KBM-7 (cell line): ENCODE data around the gene GRID2.

ENCODE experiments used
- DNase-seq: peaks from one replicate; pipeline ENCODE4 v3.0.0-alpha.2; 2015
- in situ Hi-C: fragments of 300-500 bp; cut with MboI; formaldehyde crosslinking; loops from 2 replicates; pipeline ENCODE4 v1.14.3; 2020; ENCODE audit warnings: low sequenced_read_pairs, low pct_unique_long_range_greater_than_20kb, mixed read lengths

Gene GRID2

GRCh38 chr4:92634882-92635281, 331.1 kb downstream of the GRID2 start:
- DNase-seq: no peak
- in situ Hi-C loops: no loop called here

DNA sequence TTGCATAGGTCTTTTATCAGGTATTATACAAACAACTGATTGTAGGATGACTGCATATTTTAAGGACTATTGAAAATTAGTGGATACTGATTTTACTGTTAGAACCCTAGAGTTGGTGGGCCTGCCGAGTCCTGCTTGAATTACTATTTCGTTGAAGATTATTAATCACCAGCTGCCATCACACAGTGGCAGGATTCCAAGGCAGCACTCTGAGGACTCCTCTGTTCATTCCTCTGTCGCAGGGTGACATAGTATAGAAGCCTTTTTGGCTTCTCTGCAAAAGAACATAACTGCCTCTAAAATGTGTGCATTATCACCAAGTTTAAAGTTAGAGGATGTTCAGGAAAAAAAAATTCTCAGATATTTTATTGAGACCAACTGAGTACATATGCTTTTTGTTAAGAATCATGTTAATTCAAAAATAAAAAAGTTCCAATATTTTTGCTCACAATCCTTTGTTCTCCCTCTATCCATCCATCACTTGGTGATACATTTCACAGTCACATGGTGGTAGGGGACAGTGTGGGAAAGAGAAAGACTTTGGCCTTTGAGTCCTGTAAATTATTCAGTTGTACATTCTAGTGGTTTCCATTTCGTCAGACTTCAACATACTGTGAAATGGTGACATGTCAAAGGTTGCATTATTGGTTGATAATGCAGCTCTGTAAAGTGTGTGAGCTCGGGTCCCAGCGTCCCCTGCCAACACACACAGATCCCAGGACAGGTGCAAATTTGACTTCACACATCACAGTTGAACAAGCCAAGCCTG, 332.5 kb downstream of the GRID2 start:
- DNase-seq: no peak
- in situ Hi-C loops: no loop called here

- in situ Hi-C loops: no loop called here
- no peak for DNase-seq
Measured at GRCh38 chr4:92641409-92641808, 337.6 kb downstream of the GRID2 start.

DNA sequence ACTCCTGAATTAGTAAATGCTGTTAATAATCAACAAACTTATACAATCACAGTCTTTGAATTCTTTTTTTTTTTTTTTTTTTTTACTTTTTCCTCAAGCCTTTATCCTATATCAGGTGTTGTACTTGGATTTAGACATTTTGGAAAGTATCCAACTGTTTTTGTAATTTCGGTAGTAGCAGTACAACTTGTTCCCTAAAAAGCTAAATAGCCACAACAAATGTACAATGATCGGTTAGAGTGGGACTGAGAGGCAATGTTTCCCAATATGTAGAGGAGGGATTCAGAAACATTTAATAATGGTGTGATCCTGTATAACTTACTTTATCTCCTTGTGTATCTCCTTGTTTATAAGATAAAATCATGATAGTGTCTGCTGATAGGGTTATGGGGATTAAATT, 343.1 kb downstream of the GRID2 start:
- no peak for DNase-seq
- in situ Hi-C loops: no loop called here

DNA sequence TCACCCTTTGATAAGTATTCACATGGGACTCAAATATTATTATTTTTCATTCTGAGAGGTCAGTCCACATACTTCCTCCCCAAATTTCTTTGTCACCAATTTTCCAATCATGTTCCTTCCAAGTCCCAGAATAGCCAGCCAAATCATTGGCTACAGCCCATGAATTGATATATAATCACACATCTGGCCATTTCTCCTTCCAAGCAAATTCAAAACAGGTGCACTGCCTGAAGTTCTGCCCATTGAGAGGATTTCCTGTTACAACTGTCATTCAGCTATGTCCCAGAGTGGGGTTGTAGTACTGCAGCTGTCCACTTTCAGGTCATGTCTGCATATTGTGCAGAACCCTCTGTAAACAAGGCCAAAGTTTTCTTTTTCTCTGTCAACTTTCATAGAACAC, 347.8 kb downstream of the GRID2 start:
- in situ Hi-C loops: no loop called here
- DNase-seq: no peak

- in situ Hi-C loops: no loop called here
- no peak for DNase-seq
Measured at GRCh38 chr4:92654084-92654483, 350.3 kb downstream of the GRID2 start.

DNA sequence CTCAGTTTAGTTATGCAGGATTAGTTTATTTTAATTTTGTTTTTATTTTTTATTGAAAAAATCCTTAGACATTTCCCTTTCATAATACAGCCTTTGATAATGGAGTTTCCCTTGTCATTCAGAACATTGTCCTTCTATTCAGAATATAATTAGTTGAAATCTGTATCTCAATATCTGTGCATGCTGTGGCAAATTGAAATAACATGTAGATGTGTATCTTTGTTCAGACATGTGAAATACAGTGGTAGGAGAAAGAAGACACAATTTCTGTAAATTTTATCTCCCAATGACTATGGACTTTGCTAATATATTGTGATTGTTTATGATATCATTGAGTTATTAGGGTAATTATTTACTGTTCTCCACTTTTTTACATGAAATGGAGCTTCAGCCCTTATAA, 353.9 kb downstream of the GRID2 start:
- no peak for DNase-seq
- in situ Hi-C loops: no loop called here

DNA sequence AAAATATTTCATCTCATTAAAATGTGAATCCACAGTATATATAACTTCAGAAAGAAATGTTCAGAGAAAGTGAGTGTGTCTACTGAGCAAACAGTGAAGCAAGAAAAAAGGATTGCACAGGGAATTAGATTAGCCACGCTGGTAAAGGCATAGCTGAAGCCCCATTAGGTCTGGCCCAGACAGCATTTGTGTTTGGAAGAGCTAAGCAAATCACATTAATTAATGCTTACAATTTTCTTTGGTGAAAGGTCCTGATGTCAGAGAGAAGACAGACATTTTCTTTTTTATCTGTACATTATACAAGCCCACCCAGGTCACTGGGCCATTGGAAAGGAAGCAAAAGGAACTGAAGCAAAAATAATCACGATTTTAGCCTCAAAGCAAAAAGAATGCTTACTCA, 354.6 kb downstream of the GRID2 start:
- in situ Hi-C loops: no loop called here
- DNase-seq: no peak

- in situ Hi-C loops: no loop called here
Measured at GRCh38 chr4:92677805-92678204, 374.0 kb downstream of the GRID2 start.

DNA sequence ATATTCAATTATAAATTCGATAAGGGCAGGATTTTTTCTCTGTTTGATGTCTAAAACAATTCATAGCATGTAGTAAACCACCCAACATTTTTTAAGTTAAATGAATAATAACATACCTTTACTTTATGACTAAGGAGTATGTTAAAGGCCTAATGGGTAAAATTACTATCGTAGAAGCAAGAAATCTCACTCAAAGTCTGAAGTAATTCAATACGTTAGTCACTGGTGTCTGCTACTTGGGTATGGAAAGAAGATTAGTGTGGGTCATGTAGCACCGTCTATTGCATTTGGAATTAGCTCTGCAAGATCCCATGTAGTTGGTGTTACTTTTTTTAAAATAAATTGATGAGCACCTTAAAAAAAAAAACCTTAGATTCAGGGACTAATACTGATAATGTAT, 374.5 kb downstream of the GRID2 start:
- in situ Hi-C loops: no loop called here

More at GRCh38 chr4:92677805-92678204, 374.0 kb downstream of the GRID2 start:
- DNase-seq: no peak

GRCh38 chr4:92679149-92679548, 375.4 kb downstream of the GRID2 start:
- in situ Hi-C loops: no loop called here
- DNase-seq: no peak

More for the DNA sequence above, 374.5 kb downstream of the GRID2 start:
- no peak for DNase-seq

GRCh38 chr4:92714640-92715039, 410.9 kb downstream of the GRID2 start:
- in situ Hi-C loops: no loop called here
- no peak for DNase-seq

DNA sequence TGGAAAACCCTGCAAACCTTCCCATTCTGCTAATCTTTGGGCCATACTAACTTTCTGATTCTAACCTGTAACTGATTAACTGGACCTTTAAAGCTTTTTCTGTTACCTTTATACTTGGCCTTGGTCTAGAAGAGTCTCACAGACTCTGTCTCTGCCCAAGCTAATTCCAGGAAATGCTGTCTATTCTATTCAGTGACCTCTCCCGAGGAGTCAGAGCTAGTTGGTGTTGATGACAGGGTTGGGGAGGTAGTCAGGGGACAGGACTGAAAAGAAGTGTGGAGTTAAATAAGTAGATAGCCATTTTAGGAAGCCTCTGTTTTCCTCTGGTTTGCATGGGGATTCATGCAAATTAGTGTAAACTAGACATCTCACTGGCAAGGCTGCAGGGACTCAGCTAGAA, 429.5 kb downstream of the GRID2 start:
- in situ Hi-C loops: no loop called here
- no peak for DNase-seq

- in situ Hi-C loops: no loop called here
- DNase-seq: no peak
Measured at GRCh38 chr4:92735025-92735665, 431.4 kb downstream of the GRID2 start.

DNA sequence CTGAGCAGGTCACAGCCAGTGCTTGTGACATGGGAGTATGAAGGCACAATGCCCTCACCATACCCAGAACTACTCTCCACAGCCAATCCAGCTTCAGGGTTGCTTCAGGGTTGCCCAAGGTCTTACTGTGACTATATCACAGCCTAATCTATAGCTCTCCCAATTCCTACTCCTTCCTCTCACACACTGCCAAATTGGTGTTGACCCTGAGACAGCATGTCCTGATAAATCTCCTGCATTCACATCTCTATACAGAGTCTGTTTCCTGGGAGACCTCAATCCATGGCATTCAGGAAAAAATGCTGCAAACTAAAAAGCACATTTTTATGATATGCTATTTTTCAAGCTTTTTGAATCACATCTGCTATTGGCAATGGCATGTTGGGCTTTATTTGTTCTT, 456.7 kb downstream of the GRID2 start:
- DNase-seq: no peak
- in situ Hi-C loops: no loop called here

GRCh38 chr4:92776080-92776479, 472.3 kb downstream of the GRID2 start:
- no peak for DNase-seq
- in situ Hi-C loops: no loop called here

- no peak for DNase-seq
- in situ Hi-C loops: no loop called here
Measured at GRCh38 chr4:92789741-92790140, 486.0 kb downstream of the GRID2 start.

DNA sequence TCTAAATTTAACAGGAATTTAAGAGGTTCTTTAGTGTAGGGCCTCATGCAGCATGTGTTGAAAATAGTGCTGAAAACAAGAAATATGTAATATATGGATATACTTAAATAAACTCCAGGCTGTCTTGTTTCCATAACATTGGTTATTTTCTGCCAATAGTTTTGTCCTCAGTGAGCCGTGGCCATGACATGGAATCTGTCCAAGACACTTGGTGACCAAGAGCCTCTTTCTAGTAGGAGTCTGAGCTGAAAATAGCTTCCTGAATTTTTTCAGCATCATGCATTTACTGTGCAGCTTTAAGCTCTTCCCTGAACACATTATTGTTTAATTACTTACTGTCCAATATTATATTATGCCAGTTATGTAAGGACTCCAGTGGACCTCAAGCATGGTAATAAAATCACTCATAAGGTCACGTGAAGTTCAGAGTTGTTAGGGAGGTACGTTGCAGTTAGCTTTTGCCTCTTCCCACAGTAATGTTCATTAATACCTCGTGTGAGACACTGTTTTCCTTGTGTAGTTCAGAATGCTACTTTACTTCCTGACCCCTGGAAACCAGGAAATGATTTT, 488.2 kb downstream of the GRID2 start:
- DNase-seq: no peak
- in situ Hi-C loops: no loop called here

GRCh38 chr4:92809381-92809780, 505.6 kb downstream of the GRID2 start:
- DNase-seq: no peak
- in situ Hi-C loops: no loop called here

DNA sequence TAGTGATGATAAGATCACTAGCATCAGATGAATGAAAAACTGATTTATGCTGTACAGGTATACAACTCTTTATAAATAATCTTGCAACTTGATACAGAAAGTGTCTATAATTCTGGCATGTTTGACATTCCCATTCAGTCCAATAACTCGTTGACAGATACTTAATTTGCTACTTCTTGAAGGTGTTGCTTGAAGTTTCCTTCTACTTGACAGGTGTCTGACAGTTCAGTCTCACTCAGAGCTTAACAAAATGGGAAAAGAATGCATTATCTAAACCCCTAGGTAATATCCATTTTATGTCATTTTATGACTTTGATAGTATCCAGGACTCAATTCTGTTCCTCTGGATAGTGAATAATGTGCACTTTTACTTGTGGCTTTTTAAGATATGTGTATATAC, 508.9 kb downstream of the GRID2 start:
- no peak for DNase-seq
- in situ Hi-C loops: no loop called here

DNA sequence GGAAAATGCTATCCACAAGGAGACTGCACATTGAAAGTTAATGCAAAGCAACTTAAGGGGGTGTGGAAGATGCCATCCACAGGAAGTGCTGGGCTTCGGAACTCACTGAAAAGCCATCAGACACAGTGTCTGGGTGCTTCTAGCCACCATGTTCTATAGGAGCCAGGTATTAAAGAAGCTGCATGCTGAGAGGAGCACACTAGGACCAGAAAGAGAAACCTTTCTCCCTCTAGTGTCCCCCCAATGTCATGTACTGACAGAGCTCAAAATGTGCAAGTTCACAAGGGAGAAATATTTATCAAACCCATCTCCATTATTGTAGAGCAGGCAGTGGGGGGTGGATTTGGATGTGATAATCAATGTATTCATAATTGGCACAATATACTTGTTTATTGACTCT, 510.9 kb downstream of the GRID2 start:
- in situ Hi-C loops: no loop called here
- DNase-seq: no peak
